HL-60/S4 treated with retinoic acid at 250 ng/mL for 4 days and 3 days (cell line): ENCODE results near the gene STOX2.
"Not testable (repeated sequence)": the region's sequence is repeated elsewhere in the genome, so short reads cannot be mapped to it uniquely, and the experiment has no call there.

ENCODE experiments used
- in situ Hi-C: fragments of 300-500 bp; cut with MboI; formaldehyde crosslinking; loops from 2 replicates; pipeline ENCODE4 v1.7.0; 2022; ENCODE audit warnings: low sequenced_read_pairs

STOX2 gene

DNA sequence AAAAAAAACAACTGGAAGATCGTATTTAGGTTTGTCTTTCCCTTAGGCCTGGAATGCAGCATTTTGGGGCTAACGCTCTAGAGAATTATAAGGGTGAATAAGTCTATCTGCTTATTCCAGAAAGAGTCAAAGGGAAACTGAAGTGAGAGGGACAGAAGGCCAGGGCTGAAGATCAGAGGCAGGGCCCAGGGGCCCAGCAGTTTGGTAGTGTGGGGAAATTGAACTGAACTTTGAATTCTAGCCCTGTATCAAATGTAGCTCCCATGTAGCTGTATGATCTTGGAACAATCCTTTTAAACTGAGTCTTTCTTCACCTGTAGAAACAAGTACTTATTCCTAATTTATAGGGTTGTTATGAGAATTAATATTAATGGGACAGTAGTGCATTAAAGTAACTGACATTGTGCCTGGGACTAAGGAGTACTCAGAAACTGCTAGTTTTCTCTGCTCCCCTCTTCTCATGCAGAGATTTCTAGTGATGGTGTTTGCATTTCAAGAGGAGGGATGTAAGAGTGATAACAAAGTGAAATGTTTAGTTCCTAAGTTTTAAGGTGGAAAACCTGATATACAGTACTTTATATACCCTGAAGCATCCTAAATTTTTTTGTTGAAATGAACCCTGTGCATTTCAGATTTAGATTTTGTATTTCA lies 30.4 kb downstream of the STOX2 start:
- in situ Hi-C loops: no loop called here

DNA sequence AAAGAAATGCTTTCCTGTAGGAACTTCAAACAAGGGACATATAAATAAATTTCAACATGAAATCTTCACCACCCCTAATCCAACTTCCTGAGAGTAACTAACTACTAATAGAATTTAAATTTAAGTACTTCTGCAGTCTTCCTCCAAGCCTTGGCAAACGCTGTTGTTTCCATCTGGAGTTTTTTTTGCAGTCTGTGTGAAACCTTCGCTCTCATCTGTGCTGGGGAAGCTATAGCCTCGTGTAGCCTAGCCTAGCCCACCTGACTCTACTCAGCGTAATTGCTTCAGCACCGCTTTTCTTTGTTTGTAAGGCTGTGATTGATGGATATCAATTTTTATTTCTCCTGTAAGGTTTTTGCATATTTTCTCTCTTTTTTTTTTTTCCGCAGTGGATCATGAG lies 30.9 kb downstream of the STOX2 start:
- in situ Hi-C loops: no loop called here

DNA sequence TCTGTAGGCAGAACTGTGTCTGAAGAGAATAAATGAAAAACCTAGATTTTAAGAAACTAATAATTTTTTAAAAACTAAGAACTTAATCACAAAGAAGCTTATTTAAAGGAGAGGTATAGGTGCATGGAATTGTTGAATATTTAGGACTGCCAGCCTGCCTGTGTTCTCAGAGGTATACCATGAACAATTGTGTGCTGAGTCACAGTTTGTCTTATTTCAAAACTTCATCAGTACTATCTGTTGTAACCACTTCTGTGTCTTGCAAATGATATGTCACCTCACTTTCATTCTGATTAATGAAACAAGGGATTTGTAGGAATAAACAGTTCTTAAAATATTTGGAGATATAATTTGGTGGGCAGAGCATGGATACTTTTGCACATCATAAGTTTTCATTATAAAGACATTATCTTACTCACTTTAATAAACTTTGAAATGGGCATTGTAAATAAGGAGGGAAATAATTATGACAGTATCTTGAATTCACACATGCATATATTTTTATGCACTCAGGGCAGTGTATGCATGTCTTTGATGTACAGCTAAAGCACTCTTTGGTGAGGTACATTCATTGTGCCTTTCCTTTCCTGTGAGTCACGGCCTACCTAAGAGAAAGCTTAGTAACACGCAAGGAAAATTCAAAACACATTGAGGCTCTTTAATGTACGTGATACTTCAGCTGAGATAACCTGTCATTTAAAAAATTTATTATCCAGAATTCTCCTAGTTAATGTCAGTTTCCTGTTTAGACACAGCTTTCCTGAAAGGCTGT lies 31.7 kb downstream of the STOX2 start:
- in situ Hi-C loops: no loop called here

DNA sequence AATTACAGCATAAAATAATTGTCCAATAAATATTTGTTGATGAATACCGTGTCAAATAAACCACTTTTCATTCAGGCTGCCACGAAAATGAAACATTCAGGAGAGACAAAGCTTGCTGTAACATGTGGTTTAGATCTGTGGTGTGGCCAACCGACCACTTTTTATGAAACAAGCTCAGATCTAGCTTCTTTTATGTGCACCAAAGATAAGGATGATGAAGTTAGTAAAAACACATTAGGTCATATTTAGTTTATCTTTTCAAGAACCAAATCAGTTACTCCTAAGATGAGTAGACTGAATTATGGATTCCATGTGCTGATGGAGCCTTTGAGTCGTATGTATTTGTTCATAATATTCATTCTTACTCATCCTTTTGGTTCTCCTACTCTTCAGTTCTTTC lies 35.8 kb downstream of the STOX2 start:
- in situ Hi-C loops: no loop called here

DNA sequence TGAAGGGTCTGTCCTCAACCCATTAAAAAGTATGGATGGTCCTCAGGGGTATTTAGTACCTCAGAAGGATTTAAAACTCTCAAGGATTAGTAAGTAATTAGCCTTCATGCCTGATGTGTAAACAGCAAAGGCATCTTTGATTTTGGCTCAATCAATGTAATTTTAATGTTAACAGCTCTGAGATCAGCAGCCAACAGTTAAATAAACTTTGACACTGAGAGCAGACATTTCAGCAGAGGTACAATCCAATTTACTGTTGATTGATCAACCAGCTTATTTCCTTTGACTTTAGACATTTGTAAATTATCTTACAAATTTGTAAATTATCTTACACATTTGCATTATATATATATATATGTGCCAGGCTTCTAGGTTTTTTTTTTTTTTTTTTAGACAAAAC lies 36.9 kb downstream of the STOX2 start:
- in situ Hi-C loops: no loop called here

DNA sequence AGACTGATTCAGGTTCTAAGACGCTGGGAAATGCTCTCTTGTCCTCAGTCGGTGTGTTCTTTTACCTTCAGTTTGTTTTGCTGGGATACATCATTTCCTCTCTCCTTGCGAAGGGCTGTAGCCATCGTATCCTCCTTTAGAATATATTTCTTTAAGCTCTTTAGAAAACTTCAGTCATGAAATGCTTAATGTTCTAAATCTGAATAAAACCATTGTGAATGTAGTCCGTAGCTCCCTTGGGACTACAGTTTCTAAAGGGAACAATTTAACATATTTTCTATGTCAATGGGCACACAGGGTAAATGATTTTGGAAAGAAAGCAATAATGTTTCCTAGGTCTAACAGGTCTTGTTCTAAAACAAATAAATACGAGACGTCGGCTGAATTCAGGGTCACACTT lies 40.6 kb downstream of the STOX2 start:
- in situ Hi-C loops: no loop called here

DNA sequence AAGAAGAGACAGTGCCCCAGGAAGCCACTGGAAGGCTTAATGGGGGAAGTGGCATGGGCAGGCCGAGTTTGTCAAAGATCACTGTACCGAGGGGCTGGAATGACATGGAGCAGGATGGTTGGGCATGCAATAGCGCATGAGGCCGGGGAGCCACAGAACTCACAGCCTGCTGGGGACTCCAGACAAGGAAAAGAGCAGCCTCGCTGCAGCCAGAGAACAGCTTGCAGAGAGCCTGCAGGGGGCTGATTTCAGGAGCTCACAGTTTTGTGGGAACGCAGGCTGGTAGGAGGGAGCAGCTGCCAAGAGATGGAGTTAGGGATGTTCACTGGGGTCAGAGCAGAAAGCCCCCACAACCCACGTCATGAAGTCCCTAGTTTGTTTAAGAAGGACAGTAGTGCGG lies 45.4 kb downstream of the STOX2 start:
- in situ Hi-C loops: no loop called here

DNA sequence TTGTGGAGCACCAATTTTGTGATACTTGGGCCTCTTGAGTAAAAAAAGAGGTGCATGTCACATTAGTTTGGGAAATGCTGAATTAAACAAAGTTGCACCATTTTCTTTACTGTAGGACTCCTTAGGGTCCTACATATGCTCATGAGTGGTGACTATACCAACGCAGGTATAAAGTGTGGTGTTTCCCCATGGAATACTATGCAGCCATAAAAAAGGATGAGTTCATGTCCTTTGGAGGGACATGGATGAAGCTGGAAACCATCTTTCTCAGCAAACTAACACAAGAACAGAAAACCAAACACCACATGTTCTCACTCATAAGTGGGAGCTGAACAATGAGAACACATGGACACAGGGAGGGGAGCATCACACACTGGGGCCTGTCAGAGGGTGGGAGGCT lies 47.5 kb downstream of the STOX2 start:
- in situ Hi-C loops: not testable (repeated sequence)

DNA sequence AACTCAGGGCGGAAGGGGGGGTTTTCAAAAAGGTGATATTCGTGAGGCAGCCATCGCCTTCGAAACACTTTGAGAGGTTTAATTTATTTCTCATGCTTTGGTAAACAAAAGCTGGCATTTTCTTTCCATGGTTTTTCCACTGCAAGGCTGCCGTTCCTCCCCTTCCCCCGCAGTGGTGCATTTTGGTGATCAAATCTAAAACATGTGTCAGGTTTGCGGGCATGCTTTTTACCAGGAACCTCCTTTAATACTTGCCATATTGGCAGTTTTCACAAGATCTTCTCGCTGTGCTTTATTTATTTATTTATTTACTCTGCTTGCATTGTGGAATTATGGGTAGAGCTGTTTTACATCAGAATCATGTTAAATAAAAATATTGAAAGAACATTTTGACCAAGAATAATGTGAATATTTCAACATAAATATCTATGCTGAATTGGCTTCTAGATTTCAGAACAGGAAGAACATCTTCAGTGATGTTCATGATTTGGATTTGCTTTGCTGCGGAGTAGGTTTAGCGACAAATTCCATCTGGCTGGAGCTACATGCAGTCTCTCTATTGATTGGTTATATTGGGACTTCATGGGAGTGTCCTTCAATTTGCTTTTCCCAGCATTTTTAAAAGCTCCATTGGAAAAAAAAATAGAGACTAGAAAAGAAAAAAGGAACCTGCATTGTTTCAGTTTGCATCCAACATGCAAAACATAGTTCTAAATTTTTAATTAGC lies 54.4 kb downstream of the STOX2 start:
- in situ Hi-C loops: no loop called here

DNA sequence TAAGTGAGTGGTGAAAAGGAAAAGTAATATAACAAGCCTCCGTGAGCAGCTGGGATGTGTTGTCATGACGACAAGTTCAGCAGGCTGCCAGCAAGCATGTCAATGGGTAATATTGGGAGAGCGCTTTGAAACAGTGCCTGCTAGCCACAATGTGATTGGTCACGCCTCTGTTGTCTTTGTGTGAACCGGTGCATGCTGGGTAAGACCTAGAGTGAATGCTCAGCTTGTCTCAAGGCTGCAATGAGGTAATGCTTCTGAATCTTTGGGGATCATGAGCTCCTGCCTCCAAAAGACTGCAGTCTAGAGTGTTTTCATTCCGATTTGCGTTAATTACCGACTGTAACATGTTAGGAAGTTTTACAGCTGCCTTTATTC lies 54.9 kb downstream of the STOX2 start:
- in situ Hi-C loops: no loop called here

DNA sequence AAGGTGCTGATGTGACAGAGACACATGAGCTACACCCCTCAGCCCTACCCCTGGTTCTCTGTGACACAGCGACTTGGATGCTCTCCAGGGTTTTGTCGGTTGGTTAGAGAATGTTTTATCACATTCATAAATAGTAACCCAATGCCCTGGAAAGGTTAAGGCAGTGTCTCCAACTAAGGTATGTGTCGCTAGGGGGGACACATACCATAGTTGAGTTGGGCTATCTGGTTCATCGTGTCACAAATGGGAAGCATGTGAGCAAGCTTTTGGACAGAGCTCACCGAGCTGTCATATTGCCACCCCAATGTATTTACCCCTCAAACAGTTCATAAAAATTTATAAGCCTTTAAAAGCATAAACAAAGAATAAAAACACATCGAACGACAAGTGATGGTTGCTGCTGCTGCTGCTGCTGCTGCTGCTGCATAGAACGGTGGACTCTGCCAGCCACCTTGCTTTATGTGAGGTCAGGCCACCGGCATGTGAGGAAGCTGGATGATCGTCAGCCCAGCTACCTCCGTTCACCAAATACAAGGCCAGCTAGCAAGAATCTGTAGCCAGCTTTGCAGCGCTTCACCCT lies 55.9 kb downstream of the STOX2 start:
- in situ Hi-C loops: no loop called here

DNA sequence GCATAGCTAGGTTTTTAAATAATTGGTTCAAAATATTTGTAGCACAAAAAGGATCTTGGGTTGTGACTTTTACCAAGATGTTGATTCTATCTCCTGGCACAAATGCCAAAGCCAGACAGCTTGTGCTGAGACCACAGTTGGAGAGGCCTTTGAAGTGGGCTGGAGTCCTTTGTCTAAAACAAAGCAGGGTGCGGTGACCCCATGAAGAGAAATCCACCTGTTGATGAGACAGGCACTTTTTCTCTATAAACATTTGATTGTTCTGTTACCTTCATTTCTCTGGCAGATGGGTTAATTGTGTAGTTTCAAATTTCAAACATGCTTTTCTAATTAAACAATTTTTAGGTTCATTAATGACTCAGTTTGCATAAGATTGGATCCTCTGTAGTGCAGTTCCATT lies 56.7 kb downstream of the STOX2 start:
- in situ Hi-C loops: no loop called here

DNA sequence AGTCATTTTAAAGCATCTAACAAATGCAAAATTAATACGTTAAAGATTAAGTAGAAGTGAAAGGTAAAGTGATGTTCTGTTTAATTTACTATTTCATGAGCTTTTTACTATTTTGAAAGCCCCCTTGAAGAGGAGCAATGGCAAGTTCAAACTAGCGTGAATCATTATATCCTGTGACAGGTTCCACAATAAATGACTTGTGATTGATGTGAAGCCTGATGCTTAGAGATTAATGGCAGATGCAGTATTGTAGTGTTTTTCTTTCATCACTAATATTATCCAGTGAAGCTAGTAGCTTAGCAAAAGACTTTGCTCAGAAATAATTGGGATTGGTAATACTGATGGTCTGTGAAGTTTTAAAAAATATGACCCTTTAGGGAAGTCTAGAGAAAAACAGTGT lies 57.3 kb downstream of the STOX2 start:
- in situ Hi-C loops: no loop called here

DNA sequence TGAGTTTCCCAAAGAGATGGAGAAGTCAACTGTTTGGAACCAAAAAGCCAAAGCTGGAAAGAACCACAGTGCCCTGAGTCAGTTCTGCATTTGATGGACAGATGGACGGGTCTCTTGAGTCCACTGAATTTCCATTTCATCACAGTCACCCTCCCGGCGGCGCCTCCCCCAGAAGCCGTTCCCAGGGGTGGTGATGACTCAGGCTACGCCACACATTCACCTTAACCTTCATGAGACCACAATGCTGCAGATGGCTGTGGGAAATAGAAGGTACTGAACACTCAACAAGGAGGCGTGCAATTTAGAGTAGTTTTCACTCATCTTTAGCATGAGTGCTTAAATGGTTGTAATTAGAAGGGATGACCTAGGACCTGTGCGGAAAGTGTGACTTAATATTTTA lies 61.3 kb downstream of the STOX2 start:
- in situ Hi-C loops: no loop called here

DNA sequence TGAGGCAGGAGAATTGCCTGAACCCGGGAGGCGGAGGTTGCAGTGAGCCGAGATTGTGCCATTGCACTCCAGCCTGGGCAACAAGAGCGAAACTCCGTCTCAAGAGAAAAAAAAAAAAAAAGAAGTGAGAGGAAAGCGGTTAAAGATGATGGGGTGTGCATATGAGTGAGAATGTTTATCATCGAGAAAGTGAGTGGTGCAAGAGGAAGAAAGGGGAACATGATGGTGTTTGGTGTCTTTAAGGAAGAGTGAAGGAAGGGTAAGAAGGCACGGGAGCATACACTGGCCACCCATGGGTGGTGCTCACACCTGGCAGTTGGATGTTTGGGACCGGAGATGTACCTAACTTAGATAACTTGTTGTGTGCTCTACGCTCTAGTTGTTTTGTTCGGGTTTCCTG lies 62.2 kb downstream of the STOX2 start:
- in situ Hi-C loops: no loop called here

DNA sequence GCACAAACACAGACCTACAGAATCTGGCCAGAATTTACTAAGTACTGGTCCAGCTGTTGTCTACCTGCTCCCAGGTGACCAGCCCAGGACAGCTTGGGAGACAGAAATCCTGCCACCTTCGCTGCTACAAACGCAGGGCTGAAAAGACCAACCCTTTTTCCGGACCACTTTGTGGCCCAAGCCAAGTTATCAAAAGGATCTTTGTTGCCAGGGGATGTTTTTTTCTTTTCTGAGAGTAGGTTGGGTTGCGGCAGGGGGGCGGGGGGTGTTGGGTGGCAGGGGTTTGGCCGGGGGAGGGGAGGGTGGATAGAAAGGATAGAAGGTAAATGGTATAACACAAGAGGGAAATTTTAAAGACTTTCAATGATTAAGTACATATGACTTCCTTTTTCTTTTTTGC lies 63.4 kb downstream of the STOX2 start:
- in situ Hi-C loops: no loop called here

DNA sequence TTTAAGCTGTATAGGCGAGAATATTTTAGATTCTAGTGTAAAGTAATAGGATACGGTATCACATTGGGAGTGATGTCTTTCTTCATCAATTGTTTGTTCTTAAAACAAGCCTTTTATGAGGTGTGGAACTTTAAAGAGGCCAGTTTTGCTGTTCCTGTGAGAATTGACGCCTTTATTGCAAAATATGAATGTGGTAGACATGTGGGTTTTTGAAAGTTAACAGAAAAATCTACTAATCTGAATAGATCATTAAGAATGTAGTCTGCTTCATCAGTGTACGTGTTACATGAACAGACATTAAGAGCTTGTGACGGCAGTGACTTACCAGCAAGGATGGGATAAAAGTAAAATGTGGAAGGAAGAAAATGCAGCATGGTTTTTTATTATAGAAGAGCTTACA lies 63.8 kb downstream of the STOX2 start:
- in situ Hi-C loops: no loop called here

DNA sequence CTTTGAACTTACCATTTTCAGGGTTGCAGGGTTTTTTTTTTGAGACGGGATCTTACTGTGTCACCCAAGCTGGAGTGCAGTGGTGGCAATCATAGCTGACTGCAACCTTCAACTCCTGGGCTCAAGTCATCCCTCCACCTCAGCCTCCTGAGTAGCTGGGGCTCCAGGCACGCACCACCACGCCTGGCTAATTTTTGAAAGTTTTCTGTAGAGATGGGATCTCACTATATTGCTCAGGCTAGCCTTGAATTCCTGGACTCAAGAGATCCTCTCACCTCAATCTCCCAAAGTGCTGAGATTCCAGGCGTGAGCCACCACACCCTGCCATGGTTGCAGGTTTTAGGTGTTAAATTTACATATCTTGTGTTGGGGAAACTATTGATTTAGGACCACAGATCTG lies 64.5 kb downstream of the STOX2 start:
- in situ Hi-C loops: no loop called here

DNA sequence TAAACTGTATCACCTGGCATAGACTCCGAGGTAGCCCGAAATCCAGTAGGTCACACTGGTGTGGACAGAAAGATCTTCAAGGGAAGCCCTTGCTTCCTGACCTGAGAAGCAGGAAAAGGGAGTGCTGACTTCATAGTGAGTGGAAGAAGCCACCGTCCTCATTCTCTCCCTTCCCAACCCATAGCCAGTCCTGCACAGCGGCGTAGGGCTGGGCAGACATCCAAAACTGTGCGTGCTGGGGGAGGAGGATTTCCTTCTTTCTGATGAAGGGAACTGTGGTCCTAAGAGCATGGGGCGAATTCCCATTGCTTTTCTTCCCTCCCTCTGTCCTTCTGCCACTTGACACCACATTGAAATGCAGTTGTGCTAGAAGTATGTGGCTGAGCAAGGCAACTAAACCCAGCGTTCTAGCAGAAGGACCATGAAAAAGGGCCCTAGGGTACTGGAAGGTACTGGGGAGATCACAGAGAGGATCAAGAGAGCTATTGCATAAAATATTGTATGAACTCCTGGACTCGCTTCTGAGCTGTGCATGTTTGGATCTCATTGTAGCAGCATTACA lies 66.9 kb downstream of the STOX2 start:
- in situ Hi-C loops: no loop called here

DNA sequence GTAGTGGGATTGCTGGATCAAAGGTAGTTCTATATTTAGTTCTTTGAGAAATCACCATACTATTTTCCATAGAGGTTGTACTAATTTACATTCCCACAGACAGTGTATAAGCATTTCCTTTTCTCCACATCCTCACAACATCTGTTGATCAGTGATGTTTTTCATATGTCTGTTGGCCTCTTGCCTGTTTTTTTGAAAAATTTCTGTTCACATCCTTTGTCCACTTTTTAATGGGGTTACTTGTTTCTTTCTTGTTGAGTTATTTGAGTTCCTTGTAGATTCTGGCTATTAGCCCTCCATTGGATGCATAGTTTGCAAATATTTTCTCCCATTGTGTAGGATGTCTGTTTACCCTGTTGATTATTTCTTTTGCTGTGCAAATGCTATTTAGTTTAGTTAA lies 72.6 kb downstream of the STOX2 start:
- in situ Hi-C loops: no loop called here

DNA sequence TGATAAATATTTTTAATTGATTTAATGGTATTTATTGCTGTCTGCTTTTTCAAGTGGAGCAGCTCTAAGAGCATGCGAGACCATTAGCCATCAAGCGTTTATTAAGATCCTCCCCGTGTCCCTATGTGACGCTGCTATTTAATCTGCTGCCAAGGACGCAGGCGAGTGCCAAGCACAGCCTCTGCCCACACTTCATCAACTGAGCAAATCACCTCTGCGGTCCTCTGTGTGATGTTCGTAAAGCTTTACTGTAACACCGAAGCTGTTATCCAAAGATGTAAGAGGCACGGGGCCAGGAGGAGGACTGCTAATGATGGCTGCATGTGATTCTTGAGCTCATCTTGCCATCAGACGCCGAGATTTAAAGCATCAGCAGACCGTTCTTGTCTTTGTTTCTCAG lies 79.5 kb downstream of the STOX2 start:
- in situ Hi-C loops: no loop called here

DNA sequence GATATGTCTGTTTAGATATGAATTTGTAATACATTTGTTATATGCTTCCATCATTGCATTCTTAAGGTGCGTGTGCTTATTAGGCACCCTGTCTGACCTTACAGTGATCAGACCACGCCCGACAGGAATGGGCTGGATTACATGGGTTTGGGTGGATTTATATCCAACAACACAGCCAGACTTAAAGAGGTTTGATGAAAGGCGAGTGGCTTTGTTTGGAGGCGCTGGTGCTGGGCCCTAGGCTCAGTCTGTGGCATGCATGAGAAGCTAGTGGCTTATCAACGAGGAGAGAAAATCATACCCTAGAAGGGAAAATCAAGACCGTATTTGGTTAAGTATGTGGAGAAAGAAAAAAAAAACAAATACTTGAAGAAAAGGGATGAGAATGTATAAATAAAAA lies 80.7 kb downstream of the STOX2 start:
- in situ Hi-C loops: no loop called here
